ENCODE data around the gene RAD51D. TPM values are rescaled to one million over a fixed set of nuclear protein-coding genes. Genes with fewer than 3 reads are reported as not detected.
A peak's percentile ranks its signal among the peaks of the same experiment; 100 is the strongest.

Gene RAD51D
- total and polyA plus RNA-seq, 10 of the 15 experiments (the other 5 are each of a cell fraction or from before 2014, with no cell fraction given) = 2.6 to 29.3 (median 13.5) TPM

- Histone ChIP-seq H3K79me2 (ENCODE audit: control insufficient read depth, insufficient read depth, low read length) (peaks cover 90% of the 10 kb centered on the region), H3K4me1 (ENCODE audit: control insufficient read depth, insufficient read depth, low read length) (peaks cover 37% of the 10 kb centered on the region), H3K27me3 (replicated peaks in 1 of 2; ENCODE audit: control insufficient read depth in 2 of 2, insufficient read depth in 2 of 2, low read length in 1 of 2) (no peaks in the 10 kb centered on the region), H3K4me3 (peak overlapping the region; percentile 28; the same call in 1 of the 2 replicates), H3K27ac (ENCODE audit: control insufficient read depth, insufficient read depth) (peak overlapping the region; percentile 83; the same call in 1 of the 2 replicates), H2AFZ (ENCODE audit: control insufficient read depth, low read depth, low read length) (no peak overlapping the region), H3K4me2 (ENCODE audit: control insufficient read depth, insufficient read depth) (peak overlapping the region; percentile 73), H3K36me3 (ENCODE audit: control insufficient read depth in 2 of 2, insufficient read depth in 2 of 2, low read length in 1 of 2) (no peaks in the 10 kb centered on the region; a peak in 1 of 4 replicates), H3K9me3 (replicated peaks; ENCODE audit: control insufficient read depth, insufficient read depth, low read length) (no peaks in the 10 kb centered on the region), H4K20me1 (ENCODE audit: control insufficient read depth, insufficient read depth) (no peaks in the 10 kb centered on the region), H3K9ac (ENCODE audit: control insufficient read depth, insufficient read depth, low read length) (peak overlapping the region; percentile 48)
- POLR2A ChIA-PET = interaction anchor here (1.2 to 7.1 kb wide), 5 partner anchors 13 to 55 kb away, joined by 3 to 102 read pairs (median 4); partner anchors contain the start of gene RFFL
- 62% methylated on average over 2 of the region's 2 CpGs for WGBS (ENCODE audit: insufficient coverage, insufficient replicate concordance, low lambda C conversion rate, missing lambda C conversion rate)
- intact Hi-C loops (cut with micrococcal nuclease; ENCODE audit: unreplicated experiment) (no loop called here), in situ Hi-C loops (cut with MboI) (no loop called here)
- no peak for TF ChIP-seq YBX1 (IDR thresholded peaks at IDR 0.05)
- TF ChIP-seq SMC3 (IDR thresholded peaks at IDR 0.05; ENCODE audit: borderline replicate concordance, low read length) = no peak
- TF ChIP-seq USF1 (IDR thresholded peaks at IDR 0.05; ENCODE audit: borderline replicate concordance, extremely low read length, insufficient read depth, low read depth, low read length) = no peak
- TF ChIP-seq EP300 (IDR thresholded peaks at IDR 0.05; ENCODE audit: borderline replicate concordance in 1 of 2, control insufficient read depth in 1 of 2, low read depth in 2 of 2, low read length in 2 of 2) = no peak
- TF ChIP-seq YY1 (IDR thresholded peaks at IDR 0.05; ENCODE audit: low read depth, low read length) = no peak
- no peak for TF ChIP-seq RAD21 (IDR thresholded peaks at IDR 0.05; ENCODE audit: insufficient read depth, low read depth, low read length)
- CTCF ChIA-PET = interaction anchor here (0.8 to 2.2 kb wide), 7 partner anchors 9 to 457 kb away, joined by 3 to 21 read pairs (median 5); partner anchors contain the start of gene RFFL
- SMC1A ChIA-PET (ENCODE audit: uncharacterized antibody, unreplicated experiment) = interaction anchor here (1.1 to 14.7 kb wide), 11 partner anchors 17 to 102 kb away, joined by 3 to 534 read pairs (median 4); partner anchors contain the start of gene RFFL
- no peak for FAIRE-seq
- RAD21 ChIA-PET (ENCODE audit: unreplicated experiment) = interaction anchor here (1.1 to 17.8 kb wide), 8 partner anchors 10 to 455 kb away, joined by 4 to 452 read pairs (median 6); partner anchors contain the start of genes RFFL and SLFN12L
- DNase-seq (ENCODE audit: low read depth, low spot score) = no peak
- ATAC-seq = no peak
- BruUV-seq (replicated peaks) = no TSS peak
These were observed 36.6 kb downstream of the RAD51D start for GRCh38 chr17:35083071-35083470.
